Trophoblast cell (in vitro differentiated cells and primary cell): ENCODE results near the gene MRC2.
"Not testable (repeated sequence)": the region's sequence is repeated elsewhere in the genome, so short reads cannot be mapped to it uniquely, and the experiment has no call there.

ENCODE experiments used
- DNase-seq, 2 donors: peaks; one replicate each; pipeline ENCODE4 v3.0.0-alpha.2; 2016
- H2AFZ ChIP-seq: 2 replicates; pipeline ENCODE4 v1.6.1; 2013; ENCODE audit warnings: low read length, moderate library complexity, mild to moderate bottlenecking; ENCODE audit not compliant: insufficient read depth, poor library complexity
- H2AK5ac ChIP-seq: 2 replicates; pipeline ENCODE4 v1.6.1; 2013; ENCODE audit warnings: mild to moderate bottlenecking, low read length
- H2BK120ac ChIP-seq: 2 replicates; pipeline ENCODE4 v1.6.1; 2013; ENCODE audit warnings: low read length, mild to moderate bottlenecking, moderate library complexity; ENCODE audit not compliant: insufficient read depth, poor library complexity
- H2BK12ac ChIP-seq: 2 replicates; pipeline ENCODE4 v1.6.1; 2013; ENCODE audit warnings: mild to moderate bottlenecking, low read length, moderate library complexity
- H2BK5ac ChIP-seq: 2 replicates; pipeline ENCODE4 v1.6.1; 2013; ENCODE audit warnings: low read length, low read depth, moderate library complexity, mild to moderate bottlenecking; ENCODE audit not compliant: poor library complexity
- H3K14ac ChIP-seq: 2 replicates; pipeline ENCODE4 v1.6.1; 2013; ENCODE audit warnings: mild to moderate bottlenecking, low read length
- H3K18ac ChIP-seq: 2 replicates; pipeline ENCODE4 v1.6.1; 2013; ENCODE audit warnings: mild to moderate bottlenecking, low read length
- H3K23ac ChIP-seq: 2 replicates; pipeline ENCODE4 v1.6.1; 2013; ENCODE audit warnings: low read length
- H3K27ac ChIP-seq: 2 replicates; pipeline ENCODE4 v1.5.1; 2013; ENCODE audit warnings: low read depth, mild to moderate bottlenecking, inconsistent platforms, low read length, moderate library complexity
- H3K27me3 ChIP-seq: 2 replicates; pipeline ENCODE4 v1.6.1; 2013; ENCODE audit warnings: inconsistent platforms, mild to moderate bottlenecking, low read length, moderate library complexity; ENCODE audit not compliant: insufficient read depth
- H3K36me3 ChIP-seq, 2 experiments: 1 replicate in 1 of 2; 2 replicates in 1 of 2; pipeline ENCODE4 v1.6.1; 2013; ENCODE audit warnings: low read length in 2 of 2, mild to moderate bottlenecking in 2 of 2, moderate library complexity in 1 of 2; ENCODE audit not compliant: insufficient read depth in 2 of 2, control insufficient read depth in 1 of 2
- H3K4ac ChIP-seq: 2 replicates; pipeline ENCODE4 v1.6.1; 2013; ENCODE audit warnings: low read depth, mild to moderate bottlenecking, low read length, moderate library complexity
- H3K4me1 ChIP-seq, 2 experiments: 1 replicate in 1 of 2; 2 replicates in 1 of 2; pipeline ENCODE4 v1.6.1; 2013; ENCODE audit warnings: low read length in 2 of 2, mild to moderate bottlenecking in 2 of 2, moderate library complexity in 1 of 2; ENCODE audit not compliant: insufficient read depth in 2 of 2, control insufficient read depth in 1 of 2
- H3K4me2 ChIP-seq: 2 replicates; pipeline ENCODE4 v1.6.1; 2013; ENCODE audit warnings: inconsistent platforms, mild to moderate bottlenecking, low read length, moderate library complexity
- H3K4me3 ChIP-seq: 2 replicates; pipeline ENCODE4 v1.5.1; 2013; ENCODE audit warnings: mild to moderate bottlenecking, low read depth, low read length, inconsistent platforms
- H3K79me1 ChIP-seq: one replicate; pipeline ENCODE4 v1.6.1; 2013; ENCODE audit warnings: low read length
- H3K79me2 ChIP-seq: 2 replicates; pipeline ENCODE4 v1.6.1; 2013; ENCODE audit warnings: low read length, mild to moderate bottlenecking; ENCODE audit not compliant: control insufficient read depth, insufficient read depth, poor library complexity
- H3K9ac ChIP-seq: 2 replicates; pipeline ENCODE4 v1.6.1; 2013; ENCODE audit warnings: mild to moderate bottlenecking, low read length
- H3K9me3 ChIP-seq: 2 replicates; pipeline ENCODE4 v1.6.1; 2013; ENCODE audit warnings: low read depth, mild to moderate bottlenecking, control low read depth, inconsistent platforms, low read length; ENCODE audit not compliant: insufficient read depth
- H4K12ac ChIP-seq: 2 replicates; pipeline ENCODE4 v1.6.1; 2013; ENCODE audit warnings: low read depth, mild to moderate bottlenecking, low read length, moderate library complexity
- H4K8ac ChIP-seq: 2 replicates; pipeline ENCODE4 v1.6.1; 2013; ENCODE audit warnings: low read depth, mild to moderate bottlenecking, low read length, moderate library complexity
- H4K91ac ChIP-seq: one replicate; pipeline ENCODE4 v1.6.1; 2013; ENCODE audit warnings: low read depth, mild to moderate bottlenecking, low read length, moderate library complexity
- WGBS: extraction: QIAGEN DNeasy Blood & Tissue Kit; methylation state at CpG from one replicate; pipeline ENCODE4 v1.1.7; 2013; ENCODE audit warnings: missing lambda C conversion rate; ENCODE audit not compliant: insufficient read length, insufficient coverage; ENCODE audit errors: extremely low coverage; 5-methylcytosine and 5-hydroxymethylcytosine counted together

Gene MRC2

DNA sequence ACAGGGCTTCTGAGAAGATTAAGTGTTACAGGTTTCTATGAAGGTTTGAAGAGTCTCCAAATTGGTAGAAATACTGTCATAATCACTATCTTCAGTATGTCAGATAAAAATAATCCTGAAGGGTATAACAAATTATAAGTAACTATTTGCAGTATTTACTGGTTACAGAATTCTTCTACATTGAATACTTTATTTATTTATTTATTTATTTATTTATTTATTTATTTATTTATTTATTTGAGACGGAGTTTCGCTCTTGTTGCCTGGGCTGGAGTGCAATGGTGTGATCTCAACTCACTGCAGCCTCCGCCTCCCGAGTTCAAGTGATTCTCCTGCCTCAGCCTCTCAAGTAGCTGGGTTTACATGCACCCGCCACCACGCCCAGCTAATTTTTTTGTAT lies 23.7 kb upstream of the MRC2 start:
- not testable (repeated sequence) for H2AFZ ChIP-seq, H3K9me3 ChIP-seq, H3K27me3 ChIP-seq, H3K18ac ChIP-seq, H3K4me3 ChIP-seq, H2BK12ac ChIP-seq, H3K4me1 ChIP-seq, H3K4ac ChIP-seq, H2BK120ac ChIP-seq, H3K23ac ChIP-seq, H3K79me1 ChIP-seq, H2BK5ac ChIP-seq, H3K79me2 ChIP-seq, H3K27ac ChIP-seq, H4K12ac ChIP-seq, H2AK5ac ChIP-seq, H3K9ac ChIP-seq, H4K8ac ChIP-seq, DNase-seq, H3K14ac ChIP-seq, H3K4me2 ChIP-seq, H4K91ac ChIP-seq
- no CpG with 5 or more reads among the region's 6 CpGs for WGBS
- H3K36me3 ChIP-seq = peaks cover 18 to 25% of the 10 kb centered on the region in 2 experiments

DNA sequence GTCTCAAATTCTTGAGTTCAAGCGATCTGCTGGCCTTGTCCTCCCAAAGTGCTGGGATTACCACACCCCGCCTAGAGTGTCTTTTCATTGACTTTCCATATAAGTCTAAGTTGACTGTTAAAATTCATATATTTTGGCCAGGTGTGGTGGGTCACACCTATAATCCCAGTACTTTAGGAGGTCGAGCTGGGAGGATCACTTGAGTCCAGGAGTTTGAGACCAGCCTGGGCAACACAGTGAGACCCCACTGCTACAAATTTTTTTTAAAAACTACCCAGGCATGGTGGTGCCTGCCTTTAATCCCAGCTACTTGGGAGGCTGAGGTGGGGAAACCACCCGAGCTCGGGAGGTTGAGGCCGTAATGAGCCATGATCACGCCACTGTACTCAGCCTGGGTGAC lies 21.9 kb upstream of the MRC2 start:
- no peak overlapping the region for H3K23ac ChIP-seq
- H2AFZ ChIP-seq = no peak overlapping the region
- no peak overlapping the region for H2BK120ac ChIP-seq
- H2BK5ac ChIP-seq = no peak overlapping the region
- WGBS = no CpG with 5 or more reads among the region's 7 CpGs
- no peak overlapping the region for H4K12ac ChIP-seq
- no peak overlapping the region for H3K14ac ChIP-seq
- H3K27me3 ChIP-seq = no peaks in the 10 kb centered on the region
- H3K9me3 ChIP-seq = no peaks in the 10 kb centered on the region
- H4K91ac ChIP-seq = no peak overlapping the region
- H2BK12ac ChIP-seq = no peak overlapping the region
- H3K18ac ChIP-seq = no peak overlapping the region
- H3K36me3 ChIP-seq = peaks cover 18 to 30% of the 10 kb centered on the region in 2 experiments
- H3K4me2 ChIP-seq = no peak overlapping the region
- no peak overlapping the region for H3K4ac ChIP-seq
- no peaks in the 10 kb centered on the region for H3K4me1 ChIP-seq
- no peak overlapping the region for H3K27ac ChIP-seq
- H4K8ac ChIP-seq = no peak overlapping the region
- H3K9ac ChIP-seq = no peak overlapping the region
- no peak overlapping the region for H3K4me3 ChIP-seq
- no peak overlapping the region for H2AK5ac ChIP-seq
- no peak for DNase-seq
- H3K79me1 ChIP-seq = no peaks in the 10 kb centered on the region
- H3K79me2 ChIP-seq = no peaks in the 10 kb centered on the region

DNA sequence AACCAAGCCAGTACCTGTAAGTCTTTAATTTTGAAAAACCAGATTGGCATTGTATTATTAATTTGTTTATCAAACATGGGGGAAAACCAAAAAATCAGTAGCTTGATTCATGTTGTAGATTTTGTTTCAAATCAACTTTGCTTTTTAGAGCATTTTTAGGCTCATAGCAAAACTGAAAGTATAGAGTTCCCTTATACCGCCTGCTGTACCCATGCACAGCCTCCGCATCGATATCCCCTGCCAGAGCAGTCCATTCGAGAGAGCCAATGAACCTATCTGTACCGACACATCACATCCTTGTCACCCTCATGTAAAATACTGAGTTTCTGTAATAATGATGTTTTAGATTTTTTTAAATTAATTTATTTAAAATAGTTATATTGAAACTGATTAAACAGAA lies 16.2 kb upstream of the MRC2 start:
- Histone ChIP-seq H3K27me3 (no peaks in the 10 kb centered on the region), H2BK120ac (no peak overlapping the region), H3K4me2 (no peak overlapping the region), H3K4me3 (no peak overlapping the region), H3K27ac (no peak overlapping the region), H4K8ac (no peak overlapping the region), H2AFZ (no peak overlapping the region), H2BK12ac (no peak overlapping the region), H4K12ac (no peak overlapping the region), H3K9ac (no peak overlapping the region), H3K4me1 (peaks cover 0 to 10% of the 10 kb centered on the region in 2 experiments), H3K79me2 (no peaks in the 10 kb centered on the region), H4K91ac (no peak overlapping the region), H3K14ac (no peak overlapping the region), H3K4ac (no peak overlapping the region), H3K79me1 (no peaks in the 10 kb centered on the region), H3K23ac (no peak overlapping the region), H3K9me3 (no peaks in the 10 kb centered on the region), H3K36me3 (peaks cover 14 to 37% of the 10 kb centered on the region in 2 experiments), H2BK5ac (no peak overlapping the region), H2AK5ac (no peak overlapping the region), H3K18ac (no peak overlapping the region)
- WGBS = no CpG with 5 or more reads among the region's 5 CpGs
- no peak for DNase-seq

DNA sequence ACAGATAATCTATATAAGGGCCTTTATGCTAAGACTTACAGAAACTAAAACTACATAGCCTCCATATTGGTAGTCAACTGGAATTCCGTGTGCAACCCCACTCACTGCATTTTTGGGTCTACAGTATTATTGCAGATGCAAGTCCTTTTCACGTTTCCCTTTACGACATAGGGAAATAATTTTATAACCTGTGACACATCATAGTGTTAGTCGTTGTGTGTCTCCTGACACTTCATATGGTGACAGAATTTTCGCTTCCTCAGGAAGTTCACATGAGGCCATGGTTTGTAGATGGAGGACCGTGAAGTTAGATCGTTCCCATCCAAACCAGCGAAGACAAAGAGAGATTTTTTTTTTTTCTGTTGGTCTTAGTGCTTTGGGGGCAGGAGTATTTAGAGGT lies 15.7 kb upstream of the MRC2 start:
- H3K36me3 ChIP-seq = peaks cover 14 to 38% of the 10 kb centered on the region in 2 experiments
- no peak overlapping the region for H2BK120ac ChIP-seq
- no peak overlapping the region for H2BK5ac ChIP-seq
- H3K23ac ChIP-seq = no peak overlapping the region
- H3K9me3 ChIP-seq = no peaks in the 10 kb centered on the region
- no peak overlapping the region for H3K9ac ChIP-seq
- WGBS = no CpG with 5 or more reads among the region's 8 CpGs
- no peak overlapping the region for H3K27ac ChIP-seq
- H4K91ac ChIP-seq = no peak overlapping the region
- H3K79me2 ChIP-seq = no peaks in the 10 kb centered on the region
- no peak overlapping the region for H2AK5ac ChIP-seq
- no peaks in the 10 kb centered on the region for H3K79me1 ChIP-seq
- H3K14ac ChIP-seq = no peak overlapping the region
- H4K12ac ChIP-seq = no peak overlapping the region
- H3K4me3 ChIP-seq = no peak overlapping the region
- H3K4me1 ChIP-seq = peaks cover 0 to 11% of the 10 kb centered on the region in 2 experiments
- H4K8ac ChIP-seq = no peak overlapping the region
- no peak overlapping the region for H3K4ac ChIP-seq
- no peaks in the 10 kb centered on the region for H3K27me3 ChIP-seq
- no peak overlapping the region for H3K18ac ChIP-seq
- H2AFZ ChIP-seq = no peak overlapping the region
- no peak overlapping the region for H2BK12ac ChIP-seq
- no peak overlapping the region for H3K4me2 ChIP-seq
- peak in 1 of 2 donors; percentile 15 for DNase-seq
